ENCODE data around the gene LATS2. TPM values are rescaled to one million over a fixed set of nuclear protein-coding genes. Genes with fewer than 3 reads are reported as not detected.

Gene LATS2
- total RNA-seq, 1 experiment from 2014 or later: 18.8 TPM

DNA sequence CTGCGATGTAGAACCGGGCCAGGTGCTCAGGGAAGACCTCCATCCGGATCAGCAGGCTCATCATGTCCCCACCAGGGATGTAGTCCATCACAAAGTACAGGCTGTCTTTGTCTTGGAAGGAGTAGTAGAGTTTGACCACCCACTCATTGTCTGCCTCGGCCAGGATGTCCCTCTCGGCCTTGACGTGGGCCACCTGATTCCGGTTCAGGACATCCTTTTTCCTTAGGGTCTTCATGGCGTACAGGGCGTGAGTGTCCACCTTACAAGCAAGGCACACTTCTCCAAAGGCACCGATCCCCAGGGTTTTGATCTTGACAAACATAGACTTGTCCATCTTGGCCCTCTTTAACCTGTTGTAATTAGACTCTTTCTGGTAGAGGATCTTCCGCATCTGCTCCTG is 78.0 kb downstream of the LATS2 start:
- no peak overlapping the region for H3K27ac ChIP-seq (ENCODE audit: low read depth, low read length)
- peaks cover 11 to 31% of the 10 kb centered on the region in 2 experiments; a peak in 3 of 4 replicates for H3K36me3 ChIP-seq (ENCODE audit: control insufficient read depth in 1 of 2, insufficient read depth in 2 of 2, low read length in 2 of 2)
- no peak overlapping the region for H3K4me2 ChIP-seq (ENCODE audit: low read length)
- intact Hi-C loops (cut with micrococcal nuclease): no loop called here
- ChIA-PET CTCF (no interaction called here), POLR2A (no interaction called here), RAD21 (ENCODE audit: low non-redundant PET in 1 of 2, low total read pairs in 2 of 2, uncharacterized antibody in 2 of 2, unreplicated experiment in 2 of 2) (no interaction called here)
- no peak overlapping the region for H3K9ac ChIP-seq (ENCODE audit: low read length)
- H3K4me1 ChIP-seq (ENCODE audit: control insufficient read depth in 1 of 2, insufficient read depth in 2 of 2, low read length in 2 of 2): no peaks in the 10 kb centered on the region
- H4K20me1 ChIP-seq (ENCODE audit: insufficient read depth): no peaks in the 10 kb centered on the region
- peaks cover 15% of the 10 kb centered on the region for H3K79me2 ChIP-seq (ENCODE audit: insufficient read depth, low read length)
- ATAC-seq (no peak), DNase-seq (ENCODE audit: low read depth, low spot score) (no peak)
- no peak for TF ChIP-seq POLR2AphosphoS5 (IDR thresholded peaks at IDR 0.05; ENCODE audit: low read depth, low read length)
- no peak for TF ChIP-seq SIN3A (IDR thresholded peaks at IDR 0.05; ENCODE audit: low read depth)
- H3K9me2 ChIP-seq (ENCODE audit: insufficient read depth): no peaks in the 10 kb centered on the region
- H3K27me3 ChIP-seq (ENCODE audit: insufficient read depth, low read length): no peaks in the 10 kb centered on the region
- H3K9me3 ChIP-seq (ENCODE audit: control insufficient read depth in 1 of 2, insufficient read depth in 1 of 2, low read depth in 1 of 2, low read length in 2 of 2): no peaks in the 10 kb centered on the region
- H2AFZ ChIP-seq (ENCODE audit: low read depth, low read length, poor library complexity, severe bottlenecking): no peak overlapping the region
- BruUV-seq (replicated peaks): no TSS peak
- H3K4me3 ChIP-seq (replicated peaks in 1 of 2; ENCODE audit: low read depth in 1 of 2, low read length in 2 of 2): no peak overlapping the region

DNA sequence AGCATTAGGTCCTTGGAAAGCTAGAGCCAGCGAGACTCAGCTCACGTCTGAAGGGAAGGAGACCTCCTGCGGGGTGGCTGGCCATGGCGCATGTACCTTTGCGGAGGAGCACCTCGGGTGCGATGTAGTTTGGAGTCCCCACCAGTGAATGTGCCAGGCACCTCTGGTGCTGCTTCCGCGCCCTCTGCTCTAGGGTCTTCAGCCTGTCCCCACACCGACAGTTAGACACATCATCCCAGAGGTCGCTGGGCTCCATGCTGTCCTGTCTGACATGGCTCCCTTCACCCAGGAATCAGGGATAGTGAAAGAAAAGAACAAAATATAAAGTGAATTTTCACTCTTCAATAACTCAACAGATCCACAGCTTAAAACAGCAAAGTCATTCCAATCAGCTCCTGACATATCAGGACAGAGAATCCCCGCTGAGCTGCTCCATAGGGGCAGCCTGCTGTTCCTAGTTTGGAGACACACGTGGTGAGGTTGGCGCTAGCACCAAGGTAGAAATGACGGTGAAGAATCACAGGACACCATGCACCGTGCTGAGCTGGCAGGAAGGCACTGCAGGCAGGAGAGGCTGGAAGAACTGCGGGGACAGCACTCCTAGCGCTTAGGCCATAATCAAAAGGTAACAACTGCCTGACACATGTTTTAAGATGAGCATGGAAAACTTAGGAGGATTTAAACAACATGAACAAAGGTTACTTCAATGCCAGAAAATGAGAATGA is 79.9 kb downstream of the LATS2 start:
- H3K27me3 ChIP-seq (ENCODE audit: insufficient read depth, low read length): no peaks in the 10 kb centered on the region
- intact Hi-C loops (cut with micrococcal nuclease): no loop called here
- H4K20me1 ChIP-seq (ENCODE audit: insufficient read depth): no peaks in the 10 kb centered on the region
- TF ChIP-seq CBX3 (IDR thresholded peaks at IDR 0.05; ENCODE audit: low read depth): no peak
- no peak for DNase-seq (ENCODE audit: low read depth, low spot score)
- H3K79me2 ChIP-seq (ENCODE audit: insufficient read depth, low read length): peaks cover 7% of the 10 kb centered on the region; the same call in 1 of the 2 replicates
- H3K9me2 ChIP-seq (ENCODE audit: insufficient read depth): no peaks in the 10 kb centered on the region
- no peak overlapping the region for H2AFZ ChIP-seq (ENCODE audit: low read depth, low read length, poor library complexity, severe bottlenecking)
- RAD21 ChIA-PET (ENCODE audit: low non-redundant PET in 1 of 2, low total read pairs in 2 of 2, uncharacterized antibody in 2 of 2, unreplicated experiment in 2 of 2): no interaction called here
- ATAC-seq: no peak
- no TSS peak for BruUV-seq (replicated peaks)
- POLR2A ChIA-PET: no interaction called here
- no peak overlapping the region for H3K9ac ChIP-seq (ENCODE audit: low read length)
- CTCF ChIA-PET: no interaction called here
- H3K27ac ChIP-seq (ENCODE audit: low read depth, low read length): no peak overlapping the region
- H3K36me3 ChIP-seq (ENCODE audit: control insufficient read depth in 1 of 2, insufficient read depth in 2 of 2, low read length in 2 of 2): peaks cover 14 to 24% of the 10 kb centered on the region in 2 experiments; a peak in 3 of 4 replicates
- no peaks in the 10 kb centered on the region for H3K9me3 ChIP-seq (ENCODE audit: control insufficient read depth in 1 of 2, insufficient read depth in 1 of 2, low read depth in 1 of 2, low read length in 2 of 2)
- no peak overlapping the region for H3K4me2 ChIP-seq (ENCODE audit: low read length)
- H3K4me1 ChIP-seq (ENCODE audit: control insufficient read depth in 1 of 2, insufficient read depth in 2 of 2, low read length in 2 of 2): no peaks in the 10 kb centered on the region
- no peak overlapping the region for H3K4me3 ChIP-seq (replicated peaks in 1 of 2; ENCODE audit: low read depth in 1 of 2, low read length in 2 of 2)

Data from HCT116 (cell line).